Caco-2 (cell line): ENCODE measurements around the gene ZNF839. TPM values are rescaled to one million over a fixed set of nuclear protein-coding genes. Genes with fewer than 3 reads are reported as not detected.

ENCODE experiments used
- BruUV-seq: library from RNA; stranded (reverse); fragments of 400-500 nt; replicated peaks from 2 replicates; lab custom pipeline; 2021; lab: Mats Ljungman, UMichigan
- CTCF ChIA-PET: fragments of 300-600 bp; sonication (Branson Sonifier 250); formaldehyde crosslinking; loops from one replicate; lab custom pipeline; 2022; ENCODE audit warnings: antibody characterized with exemption; lab: Charles Lee
- POLR2A ChIA-PET: fragments of 300-600 bp; sonication (Branson Sonifier 250); formaldehyde crosslinking; loops from one replicate; lab custom pipeline; 2022; ENCODE audit warnings: antibody characterized with exemption; lab: Charles Lee
- DNase-seq, 2 experiments: peaks; one replicate each; pipeline versions ENCODE4 v3.0.0 to v3.0.0-alpha.2; 2020 to 2022
- H3K27me3 ChIP-seq: replicated peaks from 2 replicates; pipeline ENCODE4 v1.6.0; 2011; ENCODE audit warnings: low read length; ENCODE audit not compliant: control insufficient read depth, insufficient read depth
- H3K36me3 ChIP-seq: 2 replicates; pipeline ENCODE4 v1.5.1; 2011; ENCODE audit warnings: low read length; ENCODE audit not compliant: control insufficient read depth, insufficient read depth
- H3K4me1 ChIP-seq: fragments of 250-450 bp; sonication (Bioruptor Pico); 2 replicates; pipeline ENCODE4 v1.5.1; 2020; ENCODE audit warnings: mild to moderate bottlenecking
- H3K4me3 ChIP-seq: 2 replicates; pipeline ENCODE4 v1.5.1; 2011; ENCODE audit warnings: low read depth, mild to moderate bottlenecking, control low read depth, low read length
- H3K9me3 ChIP-seq: fragments of 250-450 bp; sonication (Bioruptor Pico); 2 replicates; pipeline ENCODE4 v1.5.1; 2020; ENCODE audit warnings: mild to moderate bottlenecking, moderate library complexity
- H3K27ac Mint-ChIP-seq: one replicate; pipeline ENCODE4 v1.8.0; 2022; ENCODE audit warnings: mixed read lengths; ENCODE audit not compliant: unreplicated experiment
- H3K27me3 Mint-ChIP-seq: one replicate; pipeline ENCODE4 v1.8.0; 2022; ENCODE audit warnings: mixed read lengths; ENCODE audit not compliant: insufficient read depth, unreplicated experiment
- H3K36me3 Mint-ChIP-seq: one replicate; pipeline ENCODE4 v1.8.0; 2022; ENCODE audit warnings: mild to moderate bottlenecking, mixed read lengths; ENCODE audit not compliant: insufficient read depth, unreplicated experiment
- H3K4me1 Mint-ChIP-seq: one replicate; pipeline ENCODE4 v1.8.0; 2022; ENCODE audit warnings: low read depth, mixed read lengths; ENCODE audit not compliant: unreplicated experiment
- H3K4me3 Mint-ChIP-seq: one replicate; pipeline ENCODE4 v1.8.0; 2022; ENCODE audit warnings: mild to moderate bottlenecking, moderate library complexity, mixed read lengths; ENCODE audit not compliant: unreplicated experiment
- H3K9me3 Mint-ChIP-seq: one replicate; pipeline ENCODE4 v1.8.0; 2022; ENCODE audit warnings: mixed read lengths; ENCODE audit not compliant: unreplicated experiment
- CTCF ChIP-seq, 2 experiments: fragments of 200-600 bp in 1 of 2; IDR thresholded peaks; 1 replicate in 1 of 2; 2 replicates in 1 of 2; pipeline versions ENCODE4 v1.5.1 to v1.8.0; 2011 to 2022; ENCODE audit warnings: antibody characterized with exemption in 1 of 2, control low read depth in 1 of 2, inconsistent platforms in 1 of 2, low read depth in 1 of 2, low read length in 1 of 2, mild to moderate bottlenecking in 1 of 2, moderate library complexity in 1 of 2; ENCODE audit not compliant: insufficient read depth in 1 of 2, severe bottlenecking in 1 of 2, unreplicated experiment in 1 of 2
- intact Hi-C: fragments of 100-400 bp; cut with micrococcal nuclease; formaldehyde crosslinking; loops from one replicate; pipeline ENCODE4 v1.10.0; 2022; ENCODE audit not compliant: unreplicated experiment
- total RNA-seq: library from RNA; stranded (reverse); gene quantifications from 2 replicates; pipeline ENCODE4 v1.2.3, GENCODE V29; 2022

Gene ZNF839
- total RNA-seq, 1 experiment from 2014 or later, result 11.9 TPM

DNA sequence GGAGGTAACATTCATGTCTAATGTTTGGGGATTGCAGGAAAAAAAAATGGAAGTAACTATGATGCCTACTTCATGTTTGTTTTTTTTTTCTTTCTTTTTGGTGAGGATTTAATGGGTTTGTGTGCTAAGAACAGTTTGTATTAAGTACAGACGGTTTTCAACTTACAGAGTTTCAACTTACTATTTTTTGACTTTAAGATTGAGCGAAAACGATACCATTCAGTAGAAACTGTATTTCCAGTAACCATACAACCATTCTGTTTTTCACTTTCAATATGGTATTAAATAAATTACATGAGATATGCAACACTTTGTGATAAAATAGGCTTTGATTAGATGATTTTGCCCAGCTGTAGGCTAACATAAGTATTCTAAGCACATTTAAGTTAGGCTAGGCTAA, 53.6 kb downstream of the ZNF839 start:
- Mint-ChIP-seq H3K27ac (no peak overlapping the region), H3K4me1 (no peaks in the 10 kb centered on the region)
- no peaks in the 10 kb centered on the region for H3K4me1 ChIP-seq

GRCh38 chr14:102374264-102374663, 54.7 kb downstream of the ZNF839 start:
- no peak for TF ChIP-seq CTCF (IDR thresholded peaks at IDR 0.05; ENCODE audit: insufficient read depth in 1 of 2, low read depth in 1 of 2, low read length in 1 of 2, severe bottlenecking in 1 of 2, unreplicated experiment in 1 of 2)
- H3K27ac Mint-ChIP-seq, result no peak overlapping the region
- DNase-seq, result no peak
- no peaks in the 10 kb centered on the region for H3K4me1 Mint-ChIP-seq
- POLR2A ChIA-PET, result no interaction called here
- BruUV-seq, result no TSS peak
- Histone ChIP-seq H3K9me3 (no peaks in the 10 kb centered on the region), H3K36me3 (no peaks in the 10 kb centered on the region), H3K4me3 (no peak overlapping the region), H3K27me3 (no peaks in the 10 kb centered on the region), H3K4me1 (no peaks in the 10 kb centered on the region)
- CTCF ChIA-PET, result no interaction called here
- intact Hi-C loops, result no loop called here
- H3K4me3 Mint-ChIP-seq, result no peak overlapping the region
- H3K9me3 Mint-ChIP-seq, result no peaks in the 10 kb centered on the region
- no peaks in the 10 kb centered on the region for H3K27me3 Mint-ChIP-seq
- H3K36me3 Mint-ChIP-seq, result no peaks in the 10 kb centered on the region

More for the DNA sequence above, 53.6 kb downstream of the ZNF839 start:
- Histone ChIP-seq H3K36me3 (no peaks in the 10 kb centered on the region), H3K4me3 (no peak overlapping the region), H3K27me3 (no peaks in the 10 kb centered on the region), H3K9me3 (no peaks in the 10 kb centered on the region)
- intact Hi-C loops, result no loop called here
- TF ChIP-seq CTCF (IDR thresholded peaks at IDR 0.05; ENCODE audit: insufficient read depth in 1 of 2, low read depth in 1 of 2, low read length in 1 of 2, severe bottlenecking in 1 of 2, unreplicated experiment in 1 of 2), result no peak
- H3K4me3 Mint-ChIP-seq, result no peak overlapping the region
- CTCF ChIA-PET, result no interaction called here
- no peak for DNase-seq
- POLR2A ChIA-PET, result no interaction called here
- H3K36me3 Mint-ChIP-seq, result no peaks in the 10 kb centered on the region
- no peaks in the 10 kb centered on the region for H3K9me3 Mint-ChIP-seq
- BruUV-seq, result no TSS peak
- H3K27me3 Mint-ChIP-seq, result no peaks in the 10 kb centered on the region

GRCh38 chr14:102375119-102375518, 55.6 kb downstream of the ZNF839 start:
- POLR2A ChIA-PET, result no interaction called here
- BruUV-seq, result no TSS peak

More at GRCh38 chr14:102375119-102375518, 55.6 kb downstream of the ZNF839 start:
- Histone ChIP-seq H3K4me3 (no peak overlapping the region), H3K4me1 (no peaks in the 10 kb centered on the region), H3K27me3 (no peaks in the 10 kb centered on the region), H3K36me3 (no peaks in the 10 kb centered on the region), H3K9me3 (no peaks in the 10 kb centered on the region)
- Mint-ChIP-seq H3K36me3 (no peaks in the 10 kb centered on the region), H3K4me1 (no peaks in the 10 kb centered on the region), H3K27ac (no peak overlapping the region), H3K9me3 (no peaks in the 10 kb centered on the region), H3K4me3 (no peak overlapping the region), H3K27me3 (no peaks in the 10 kb centered on the region)
- intact Hi-C loops, result no loop called here
- no peak for DNase-seq
- CTCF ChIA-PET, result no interaction called here
- TF ChIP-seq CTCF (IDR thresholded peaks at IDR 0.05; ENCODE audit: insufficient read depth in 1 of 2, low read depth in 1 of 2, low read length in 1 of 2, severe bottlenecking in 1 of 2, unreplicated experiment in 1 of 2), result no peak
